Adrenal gland (tissue), 12 donors: ENCODE measurements around the gene RIMBP2. TPM values are rescaled to one million over a fixed set of nuclear protein-coding genes. Genes with fewer than 3 reads are reported as not detected.
"Not testable (repeated sequence)": the region's sequence is repeated elsewhere in the genome, so short reads cannot be mapped to it uniquely, and the experiment has no call there.

Experiments
- DNase-seq, 7 donors: peaks; one replicate each; pipeline ENCODE4 v3.0.0-alpha.2; 2019 to 2020
- H3K27ac ChIP-seq, 5 donors: fragments of 200-600 bp; sonication (generic) in 4 of 5; 1 replicate in 3 of 5; 2 replicates in 2 of 5; pipeline versions ENCODE4 v1.5.1 to v1.8.0; 2016 to 2020; ENCODE audit warnings: mild to moderate bottlenecking in 1 of 5
- H3K27me3 ChIP-seq: fragments of 200-600 bp; 2 replicates; pipeline ENCODE4 v1.8.0; 2021
- H3K36me3 ChIP-seq, 2 donors: fragments of 200-600 bp; replicated peaks in 1 of 2; 1 replicate in 1 of 2; 2 replicates in 1 of 2; pipeline versions ENCODE4 v1.5.1 to v1.8.0; 2018 to 2022
- H3K4me1 ChIP-seq, 2 donors: fragments of 200-600 bp; replicated peaks in 1 of 2; 1 replicate in 1 of 2; 2 replicates in 1 of 2; pipeline versions ENCODE4 v1.5.1 to v1.8.0; 2018 to 2021
- H3K4me3 ChIP-seq, 4 donors: fragments of 200-600 bp; sonication (generic) in 3 of 4; one replicate each; pipeline ENCODE4 v1.5.1; 2016 to 2018
- H3K9me3 ChIP-seq, 3 donors: fragments of 200-600 bp; sonication (generic) in 1 of 3; replicated peaks in 1 of 3; 1 replicate in 2 of 3; 2 replicates in 1 of 3; pipeline versions ENCODE4 v1.5.1 to v1.8.0; 2016 to 2021
- POLR2A ChIP-seq, 2 donors: fragments of 450-650 bp; IDR thresholded peaks; one replicate each; pipeline ENCODE4 v1.6.1; 2017; ENCODE audit warnings: antibody characterized with exemption in 2 of 2, mild to moderate bottlenecking in 2 of 2, moderate library complexity in 1 of 2
- WGBS, 4 donors: extraction: QIAGEN DNeasy Blood & Tissue Kit in 2 of 4; methylation state at CpG; one replicate each; pipeline versions ENCODE4 v1.1.5 to v1.1.7; 2013 to 2017; 5-methylcytosine and 5-hydroxymethylcytosine counted together
- intact Hi-C, 2 donors: fragments of 100-400 bp; cut with DNase I; formaldehyde crosslinking; loops; one replicate each; pipeline versions ENCODE4 v1.14.1 to v1.15.0; 2022 to 2023
- polyA plus RNA-seq, 3 donors: library from polyadenylated mRNA; stranded (reverse); fragments of 200-250 nt in 2 of 3; fragments of 350-450 nt in 1 of 3; fragmentation: Illumina TruSeq in 1 of 3; extraction: RNeasy Lipid Tissue Mini Kit (QIAGEN cat#74804) in 1 of 3; gene quantifications; one replicate each; pipeline ENCODE4 v1.2.3, GENCODE V29; 2013 to 2014
- total RNA-seq, 9 donors: library from RNA; depleted of rRNA in 4 of 9; stranded (reverse); fragments of >200 nt in 4 of 9; fragments of 120-200 nt in 1 of 9; fragmentation: NEBNext Ultra II Directional in 1 of 9; extraction: Animal tissue kit (Norgen Biotek cat#: 25700) in 1 of 9; gene quantifications; one replicate each; pipeline versions ENCODE4 v1.1.0 to v1.2.4, GENCODE V29; 2013 to 2023
- TF ChIP-seq, protein P1 (sequence below), 6 experiments: fragments of 450-650 bp in 4 of 6; fragments of 200-600 bp in 2 of 6; sonication (generic) in 1 of 6; IDR thresholded peaks; 1 replicate in 5 of 6; 2 replicates in 1 of 6; pipeline versions ENCODE4 v1.5.1 to v1.8.0; 2016 to 2021; ENCODE audit warnings: antibody characterized with exemption in 6 of 6, mild to moderate bottlenecking in 2 of 6, moderate library complexity in 1 of 6
- donor health status: healthy with polysubstance abuse.
- donor health status: Bipolar disorder and iron deficiency.
- donor health status: DM: yes; HTN: yes; CAD: no.
- donor health status: DM: no; HTN: no; CAD: no.
- donor health status: DM: no; HTN: no; CAD: no.
- donor health status: DM: yes; HTN: yes; CAD: no.

The RIMBP2 gene
- total and polyA plus RNA-seq, 12 donors, result 0.18 to 23.9 (median 6.3) TPM; not detected in 2

DNA sequence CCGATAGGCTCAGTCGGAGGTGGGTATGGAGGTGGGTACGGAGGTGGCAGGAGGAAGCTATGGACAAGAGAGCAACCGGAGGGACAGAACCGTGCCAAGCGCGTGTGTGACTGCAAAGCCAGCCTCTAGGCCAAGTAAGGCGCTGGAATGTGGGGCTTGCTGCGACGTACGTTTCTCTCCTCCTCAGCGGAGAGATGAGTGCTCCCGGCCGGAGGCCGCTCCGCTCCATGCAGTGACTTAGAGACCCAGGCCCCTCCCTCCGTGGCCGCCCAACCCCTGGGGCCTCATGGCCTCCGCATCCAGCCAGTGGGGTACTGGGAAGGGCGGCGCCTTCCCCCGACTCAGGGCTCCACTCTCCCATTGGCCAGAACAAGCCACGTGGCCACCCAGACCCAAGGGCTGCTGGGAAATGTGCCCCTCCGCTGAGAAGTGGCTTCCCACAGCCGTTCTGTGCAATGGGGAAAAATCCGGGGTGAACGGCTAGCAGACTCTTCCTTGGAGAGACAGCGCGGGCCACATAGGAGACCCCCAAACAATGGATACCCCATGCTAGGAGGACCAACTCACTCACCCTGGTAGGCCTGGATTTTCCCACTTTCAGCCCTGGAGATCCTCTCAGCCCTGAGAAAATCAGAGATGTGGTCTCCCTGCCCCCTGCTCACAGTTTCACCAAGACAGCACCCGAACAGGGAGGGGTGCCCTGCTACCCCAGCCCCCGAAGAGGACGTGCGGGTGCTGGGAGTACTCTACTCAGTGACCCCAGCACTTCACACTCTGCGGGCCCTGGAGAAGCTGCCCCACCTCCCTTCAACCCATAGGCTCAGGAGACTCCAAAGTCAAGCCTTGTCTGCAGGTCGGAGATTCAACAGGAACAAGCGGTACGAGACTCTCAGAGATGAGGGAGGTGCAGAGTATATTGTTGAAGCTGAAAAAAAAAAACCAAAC is 66.7 kb downstream of the RIMBP2 start:
- no peak overlapping the region for H3K4me3 ChIP-seq
- intact Hi-C loops, result no loop called here
- no peak for DNase-seq
- no peaks in the 10 kb centered on the region for H3K9me3 ChIP-seq
- no peak overlapping the region for H3K27ac ChIP-seq
- H3K4me1 ChIP-seq, result no peaks in the 10 kb centered on the region
- 90 to 94% (median 93%) methylated on average over 10 to 37 of the region's 37 CpGs for WGBS, 4 donors
- no peaks in the 10 kb centered on the region for H3K27me3 ChIP-seq
- no peaks in the 10 kb centered on the region for H3K36me3 ChIP-seq
- TF ChIP-seq POLR2A (IDR thresholded peaks at IDR 0.05), result no peak
- TF ChIP-seq, protein P1, sequence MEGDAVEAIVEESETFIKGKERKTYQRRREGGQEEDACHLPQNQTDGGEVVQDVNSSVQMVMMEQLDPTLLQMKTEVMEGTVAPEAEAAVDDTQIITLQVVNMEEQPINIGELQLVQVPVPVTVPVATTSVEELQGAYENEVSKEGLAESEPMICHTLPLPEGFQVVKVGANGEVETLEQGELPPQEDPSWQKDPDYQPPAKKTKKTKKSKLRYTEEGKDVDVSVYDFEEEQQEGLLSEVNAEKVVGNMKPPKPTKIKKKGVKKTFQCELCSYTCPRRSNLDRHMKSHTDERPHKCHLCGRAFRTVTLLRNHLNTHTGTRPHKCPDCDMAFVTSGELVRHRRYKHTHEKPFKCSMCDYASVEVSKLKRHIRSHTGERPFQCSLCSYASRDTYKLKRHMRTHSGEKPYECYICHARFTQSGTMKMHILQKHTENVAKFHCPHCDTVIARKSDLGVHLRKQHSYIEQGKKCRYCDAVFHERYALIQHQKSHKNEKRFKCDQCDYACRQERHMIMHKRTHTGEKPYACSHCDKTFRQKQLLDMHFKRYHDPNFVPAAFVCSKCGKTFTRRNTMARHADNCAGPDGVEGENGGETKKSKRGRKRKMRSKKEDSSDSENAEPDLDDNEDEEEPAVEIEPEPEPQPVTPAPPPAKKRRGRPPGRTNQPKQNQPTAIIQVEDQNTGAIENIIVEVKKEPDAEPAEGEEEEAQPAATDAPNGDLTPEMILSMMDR (IDR thresholded peaks at IDR 0.05), result no peak

DNA sequence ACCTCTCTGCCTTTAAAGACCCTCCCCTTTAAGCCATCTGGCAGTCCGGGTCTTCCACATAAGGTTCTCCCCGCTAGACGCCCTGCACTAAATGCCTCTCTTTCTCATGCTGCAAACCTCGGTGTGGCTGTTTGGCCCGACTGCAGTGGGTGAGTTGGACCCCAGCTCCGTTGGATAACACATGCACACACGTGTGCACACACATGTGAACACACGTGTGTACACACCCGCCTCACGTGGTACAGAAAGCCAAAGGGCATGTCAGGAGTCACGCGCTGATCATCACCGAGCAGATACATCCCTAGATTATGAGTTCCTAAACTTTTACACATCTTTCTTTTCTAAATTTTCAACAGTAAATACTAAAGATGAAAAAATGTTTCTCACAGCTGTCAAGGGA is 68.3 kb downstream of the RIMBP2 start:
- DNase-seq, result no peak
- Histone ChIP-seq H3K9me3 (no peaks in the 10 kb centered on the region), H3K27ac (no peak overlapping the region), H3K27me3 (no peaks in the 10 kb centered on the region), H3K4me1 (no peaks in the 10 kb centered on the region), H3K4me3 (no peak overlapping the region), H3K36me3 (no peaks in the 10 kb centered on the region)
- WGBS, 4 donors, result 75 to 92% (median 84%) methylated on average over 6 to 13 of the region's 13 CpGs
- intact Hi-C loops, result no loop called here
- TF ChIP-seq, protein P1 (IDR thresholded peaks at IDR 0.05), result no peak
- no peak for TF ChIP-seq POLR2A (IDR thresholded peaks at IDR 0.05)

- intact Hi-C loops, result no loop called here
- no peaks in the 10 kb centered on the region for H3K4me1 ChIP-seq
- TF ChIP-seq, protein P1 (IDR thresholded peaks at IDR 0.05), result no peak
- TF ChIP-seq POLR2A (IDR thresholded peaks at IDR 0.05), result no peak
- no peaks in the 10 kb centered on the region for H3K27me3 ChIP-seq
- H3K4me3 ChIP-seq, result no peak overlapping the region
- no peaks in the 10 kb centered on the region for H3K9me3 ChIP-seq
- DNase-seq, result no peak
- no peak overlapping the region for H3K27ac ChIP-seq
- WGBS, 4 donors, result 73 to 81% (median 77%) methylated on average over 16 of the region's 16 CpGs
- no peaks in the 10 kb centered on the region for H3K36me3 ChIP-seq
These were observed 69.3 kb downstream of the RIMBP2 start for GRCh38 chr12:130646716-130647370.

DNA sequence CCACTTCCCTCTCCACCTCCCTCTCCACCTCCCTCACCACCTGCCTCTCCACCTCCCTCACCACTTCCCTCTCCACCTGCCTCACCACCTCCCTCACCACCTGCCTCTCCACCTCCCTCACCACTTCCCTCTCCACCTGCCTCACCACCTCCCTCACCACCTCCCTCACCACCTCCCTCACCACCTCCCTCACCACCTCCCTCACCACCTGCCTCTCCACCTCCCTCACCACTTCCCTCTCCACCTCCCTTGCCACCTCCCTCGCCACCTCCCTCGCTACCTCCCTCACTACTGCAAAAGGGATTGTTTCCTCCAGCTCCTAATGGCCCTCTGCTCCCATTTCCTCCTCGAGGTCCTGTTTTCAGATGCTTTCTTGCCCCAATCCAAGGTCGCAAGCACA is 69.9 kb downstream of the RIMBP2 start:
- DNase-seq, H3K9me3 ChIP-seq, H3K27ac ChIP-seq, H3K27me3 ChIP-seq, H3K36me3 ChIP-seq, H3K4me1 ChIP-seq, H3K4me3 ChIP-seq, intact Hi-C loops: not testable (repeated sequence)
- 57 to 71% (median 62%) methylated on average over 4 of the region's 4 CpGs for WGBS, 4 donors
